ENCODE data around the gene DENND4A. TPM values are rescaled to one million over a fixed set of nuclear protein-coding genes. Genes with fewer than 3 reads are reported as not detected.

The DENND4A gene
- total and polyA plus RNA-seq, 2 of the 4 experiments (the other 2 are of a cell fraction) = 4.1 to 17.7 TPM

- Histone ChIP-seq H2BK5ac (ENCODE audit: low read depth, low read length, poor library complexity, severe bottlenecking) (no peak overlapping the region), H3K27ac (ENCODE audit: insufficient read depth, low read length) (no peak overlapping the region), H3K9me3 (ENCODE audit: control insufficient read depth, insufficient read depth, low read length) (no peaks in the 10 kb centered on the region), H2BK15ac (ENCODE audit: low read depth, low read length) (no peak overlapping the region), H3K79me1 (ENCODE audit: low read depth in 1 of 2, low read length in 2 of 2) (0 out of 4 replicates have a peak, but pooled peaks cover 0 to 3% of the 10 kb centered on the region in 2 experiments), H3K9ac (ENCODE audit: low read depth, low read length) (no peak overlapping the region), H3K4ac (ENCODE audit: low read depth, low read length) (no peak overlapping the region), H3K9me1 (ENCODE audit: insufficient read depth, low read length) (peaks cover 3% of the 10 kb centered on the region; the same call in 1 of the 2 replicates), H3K27me3 (ENCODE audit: control insufficient read depth, insufficient read depth, low read length) (no peaks in the 10 kb centered on the region), H3K4me1 (ENCODE audit: control insufficient read depth, insufficient read depth, low read length) (peaks cover 7% of the 10 kb centered on the region; the same call in 1 of the 2 replicates), H2AFZ (replicated peaks; ENCODE audit: low read length, poor library complexity) (peak overlapping the region; percentile 9), H3K14ac (replicated peaks; ENCODE audit: low read depth, low read length) (no peak overlapping the region), H4K5ac (ENCODE audit: low read depth, low read length) (no peak overlapping the region), H3K4me2 (ENCODE audit: low read depth, low read length) (no peak overlapping the region), H4K8ac (ENCODE audit: low read depth in 2 of 2, low read length in 2 of 2) (no peak overlapping the region; a peak in 1 of 4 replicates), H3K23ac (ENCODE audit: low read depth, low read length) (no peak overlapping the region), H3K36me3 (ENCODE audit: control insufficient read depth, insufficient read depth, low read length) (no peaks in the 10 kb centered on the region), H4K20me1 (ENCODE audit: insufficient read depth, low read length) (0 out of 2 replicates have a peak, but pooled peaks cover 3% of the 10 kb centered on the region), H3K4me3 (ENCODE audit: insufficient read depth, low read depth, low read length) (no peak overlapping the region), H2BK20ac (ENCODE audit: low read depth, low read length) (no peak overlapping the region), H3K18ac (ENCODE audit: low read depth, low read length) (no peak overlapping the region), H2AK5ac (ENCODE audit: low read depth, low read length) (no peak overlapping the region), H3K56ac (ENCODE audit: extremely low read depth, insufficient read depth, low read length) (no peak overlapping the region), H4K91ac (ENCODE audit: insufficient read depth, low read depth, low read length) (no peak overlapping the region), H2AK9ac (replicated peaks; ENCODE audit: low read depth, low read length, poor library complexity) (no peak overlapping the region), H2BK120ac (ENCODE audit: low read depth, low read length) (no peak overlapping the region)
- ATAC-seq (ENCODE audit: low read depth) = no peak; the same call in 1 of the 2 replicates
- BruUV-seq (replicated peaks) = no TSS peak
- POLR2A ChIA-PET (ENCODE audit: unreplicated experiment) = no interaction called here
- DNase-seq = no peak
- intact Hi-C loops (cut with micrococcal nuclease) = loop anchor here (1.0 to 10.0 kb wide), 3 partner anchors 219 to 647 kb away; partner anchors contain the start of gene RAB11A
- dilution Hi-C loops (cut with HindIII; ENCODE audit: low sequenced_read_pairs, unreplicated experiment) = no loop called here
- CTCF ChIA-PET = interaction anchor here (0.5 to 1.1 kb wide), 7 partner anchors 9 to 841 kb away, joined by 3 to 6 read pairs (median 4); partner anchors contain the start of gene RAB11A
- WGBS, 2 experiments (ENCODE audit: extremely low coverage in 2 of 2, insufficient read length in 1 of 2) = 96% methylated on average over 4 of the region's 5 CpGs; no CpG with 5 or more reads in 1 of the 2 experiments
- TF ChIP-seq NFE2L2 (IDR thresholded peaks at IDR 0.05; ENCODE audit: low read depth, low read length) (no peak), CEBPB (IDR thresholded peaks at IDR 0.05; ENCODE audit: low read depth, low read length) (no peak)
- TF ChIP-seq, protein P1, sequence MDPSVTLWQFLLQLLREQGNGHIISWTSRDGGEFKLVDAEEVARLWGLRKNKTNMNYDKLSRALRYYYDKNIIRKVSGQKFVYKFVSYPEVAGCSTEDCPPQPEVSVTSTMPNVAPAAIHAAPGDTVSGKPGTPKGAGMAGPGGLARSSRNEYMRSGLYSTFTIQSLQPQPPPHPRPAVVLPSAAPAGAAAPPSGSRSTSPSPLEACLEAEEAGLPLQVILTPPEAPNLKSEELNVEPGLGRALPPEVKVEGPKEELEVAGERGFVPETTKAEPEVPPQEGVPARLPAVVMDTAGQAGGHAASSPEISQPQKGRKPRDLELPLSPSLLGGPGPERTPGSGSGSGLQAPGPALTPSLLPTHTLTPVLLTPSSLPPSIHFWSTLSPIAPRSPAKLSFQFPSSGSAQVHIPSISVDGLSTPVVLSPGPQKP (IDR thresholded peaks at IDR 0.05; ENCODE audit: borderline replicate concordance, low read depth, low read length) = no peak
- in situ Hi-C loops (cut with MboI; ENCODE audit: low sequenced_read_pairs) = no loop called here
These were observed 154.0 kb downstream of the DENND4A start for GRCh38 chr15:65638109-65638508.
